ENCODE measurements around the gene OR1I1.

OR1I1 gene

GRCh38 chr19:15099017-15099582 is 17.1 kb downstream of the OR1I1 start:
- no peak for DNase-seq

- no peak for DNase-seq
Observed at GRCh38 chr19:15101479-15102082, 19.6 kb downstream of the OR1I1 start.

- DNase-seq, result no peak
Observed at GRCh38 chr19:15104003-15104402, 22.0 kb downstream of the OR1I1 start.

- no peak for DNase-seq
Observed at GRCh38 chr19:15104411-15104810, 22.4 kb downstream of the OR1I1 start.

- DNase-seq, result no peak
Observed at GRCh38 chr19:15105044-15105443, 23.0 kb downstream of the OR1I1 start.

- DNase-seq, result peak; percentile 4
Observed at GRCh38 chr19:15107061-15108010, 25.3 kb downstream of the OR1I1 start, which contains the start of gene SYDE1. Gene SYDE1 (plus strand): TSS chr19:15107401. CDS start chr19:15107434, 33 bp downstream.

- no peak for DNase-seq
Observed at GRCh38 chr19:15108145-15108844, 26.3 kb downstream of the OR1I1 start.

GRCh38 chr19:15108845-15109767 is 27.1 kb downstream of the OR1I1 start:
- no peak for DNase-seq

GRCh38 chr19:15109768-15110417 is 27.9 kb downstream of the OR1I1 start:
- no peak for DNase-seq

- no peak for DNase-seq
Observed at GRCh38 chr19:15110418-15110815, 28.4 kb downstream of the OR1I1 start.

- DNase-seq, result no peak
Observed at GRCh38 chr19:15111758-15112157, 29.7 kb downstream of the OR1I1 start.

GRCh38 chr19:15112385-15112784 is 30.4 kb downstream of the OR1I1 start:
- DNase-seq, result no peak

- no peak for DNase-seq
Observed at GRCh38 chr19:15113245-15114152, 31.5 kb downstream of the OR1I1 start.

- no peak for DNase-seq
Observed at GRCh38 chr19:15114153-15114540, 32.1 kb downstream of the OR1I1 start.

GRCh38 chr19:15115080-15115479 is 33.1 kb downstream of the OR1I1 start:
- no peak for DNase-seq

- DNase-seq, result no peak
Observed at GRCh38 chr19:15115762-15116615, 34.0 kb downstream of the OR1I1 start.

GRCh38 chr19:15116856-15117255 is 34.8 kb downstream of the OR1I1 start:
- no peak for DNase-seq

GRCh38 chr19:15118248-15118647 is 36.2 kb downstream of the OR1I1 start:
- DNase-seq, result no peak

- DNase-seq, result no peak
Observed at GRCh38 chr19:15118789-15119494, 36.9 kb downstream of the OR1I1 start.
